Pons (tissue), 1 donor: ENCODE measurements around the gene SYT8.
"Not testable (repeated sequence)": the region's sequence is repeated elsewhere in the genome, so short reads cannot be mapped to it uniquely, and the experiment has no call there.

Source experiments
- DNase-seq: peaks from one replicate; pipeline ENCODE4 v3.0.0-alpha.2; 2016; ENCODE audit warnings: low spot score

The SYT8 gene, protein sequence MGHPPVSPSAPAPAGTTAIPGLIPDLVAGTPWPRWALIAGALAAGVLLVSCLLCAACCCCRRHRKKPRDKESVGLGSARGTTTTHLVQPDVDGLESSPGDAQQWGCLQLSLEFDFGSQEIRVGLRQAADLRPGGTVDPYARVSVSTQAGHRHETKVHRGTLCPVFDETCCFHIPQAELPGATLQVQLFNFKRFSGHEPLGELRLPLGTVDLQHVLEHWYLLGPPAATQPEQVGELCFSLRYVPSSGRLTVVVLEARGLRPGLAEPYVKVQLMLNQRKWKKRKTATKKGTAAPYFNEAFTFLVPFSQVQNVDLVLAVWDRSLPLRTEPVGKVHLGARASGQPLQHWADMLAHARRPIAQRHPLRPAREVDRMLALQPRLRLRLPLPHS

GRCh38 chr11:1834779-1835670 is at the start of gene SYT8:
SYT8 (plus strand) TSS chr11:1834990; CDS start chr11:1835106, 116 bp downstream.
- no peak for DNase-seq

- DNase-seq = no peak
These were observed 48.9 kb upstream of the SYT8 start for GRCh38 chr11:1785749-1786413.

DNA sequence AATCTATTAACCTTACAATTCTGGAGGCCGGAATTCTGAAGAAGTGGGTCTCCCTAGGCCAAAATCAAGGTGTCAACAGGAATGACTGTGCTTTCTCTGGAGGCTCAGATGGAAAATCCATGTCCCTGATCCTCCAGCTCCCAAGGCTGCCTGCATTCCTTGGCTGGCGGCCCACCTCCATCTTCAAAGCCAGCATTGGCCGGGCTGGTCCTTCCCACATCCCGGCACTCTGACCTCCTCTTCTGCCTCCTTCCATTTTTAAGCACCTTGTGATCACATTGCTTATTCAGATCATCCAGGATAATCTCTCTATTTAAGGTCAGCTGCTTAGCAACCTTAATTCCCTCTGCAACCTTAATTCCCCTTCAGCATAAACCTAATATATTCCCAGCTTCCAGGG is 48.3 kb upstream of the SYT8 start:
- no peak for DNase-seq

DNA sequence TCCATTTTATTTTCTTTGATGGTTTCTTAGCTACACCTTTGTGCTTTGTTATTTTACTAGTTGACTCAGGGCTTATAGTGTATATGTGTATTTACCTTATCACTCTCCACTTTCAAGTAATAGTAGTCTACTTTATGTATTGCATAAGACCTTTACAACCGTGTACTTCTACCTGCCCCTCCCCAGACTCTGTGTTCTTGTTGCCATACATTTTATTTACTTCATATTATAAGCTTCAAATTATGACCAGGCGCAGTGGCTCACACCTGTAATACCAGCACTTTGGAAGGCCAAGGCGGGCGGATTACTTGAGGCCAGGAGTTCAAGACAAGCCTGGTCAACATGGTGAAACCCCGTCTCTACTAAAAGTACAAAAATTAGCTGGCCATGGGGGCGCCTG is 42.9 kb upstream of the SYT8 start:
- DNase-seq = no peak

- no peak for DNase-seq
These were observed 42.3 kb upstream of the SYT8 start for GRCh38 chr11:1792461-1792860.

GRCh38 chr11:1793081-1793480 is 41.7 kb upstream of the SYT8 start:
- DNase-seq = no peak

- no peak for DNase-seq
These were observed 38.3 kb upstream of the SYT8 start for GRCh38 chr11:1796413-1797011.

- DNase-seq = no peak
These were observed 37.2 kb upstream of the SYT8 start for GRCh38 chr11:1797391-1798125.

- DNase-seq = no peak
These were observed 31.5 kb upstream of the SYT8 start for GRCh38 chr11:1803246-1803645.

DNA sequence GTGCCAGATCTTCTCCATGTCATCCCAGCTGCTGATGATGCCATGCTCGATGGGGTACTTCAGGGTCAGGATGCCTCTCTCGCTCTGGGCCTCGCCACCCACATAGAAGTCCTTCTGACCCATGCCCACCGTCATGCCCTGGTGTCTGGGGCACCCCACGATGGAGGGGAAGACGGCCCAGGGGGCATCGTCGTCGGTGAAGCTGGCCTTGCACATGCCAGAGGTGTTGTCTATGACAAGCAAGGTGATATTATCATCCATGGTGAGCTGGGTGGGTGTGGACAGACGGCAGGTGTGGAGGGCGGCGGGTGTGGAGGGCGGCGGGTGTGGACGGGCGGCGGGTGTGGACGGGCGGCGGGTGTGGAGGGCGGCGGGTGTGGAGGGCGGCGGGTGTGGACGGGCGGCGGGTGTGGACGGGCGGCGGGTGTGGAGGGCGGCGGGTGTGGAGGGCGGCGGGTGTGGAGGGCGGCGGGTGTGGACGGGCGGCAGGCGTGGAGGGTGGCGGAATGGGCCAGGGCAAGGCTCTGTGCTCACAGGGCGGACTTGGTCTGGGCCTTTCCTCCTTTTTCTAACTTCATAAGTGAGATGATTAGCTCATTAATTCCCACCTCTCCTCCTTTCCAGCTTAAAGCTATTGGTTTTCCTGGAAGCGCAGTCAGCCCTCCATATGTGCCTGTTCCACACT is 30.8 kb upstream of the SYT8 start:
- DNase-seq = not testable (repeated sequence)

GRCh38 chr11:1805525-1805924 is 29.3 kb upstream of the SYT8 start:
- no peak for DNase-seq

DNA sequence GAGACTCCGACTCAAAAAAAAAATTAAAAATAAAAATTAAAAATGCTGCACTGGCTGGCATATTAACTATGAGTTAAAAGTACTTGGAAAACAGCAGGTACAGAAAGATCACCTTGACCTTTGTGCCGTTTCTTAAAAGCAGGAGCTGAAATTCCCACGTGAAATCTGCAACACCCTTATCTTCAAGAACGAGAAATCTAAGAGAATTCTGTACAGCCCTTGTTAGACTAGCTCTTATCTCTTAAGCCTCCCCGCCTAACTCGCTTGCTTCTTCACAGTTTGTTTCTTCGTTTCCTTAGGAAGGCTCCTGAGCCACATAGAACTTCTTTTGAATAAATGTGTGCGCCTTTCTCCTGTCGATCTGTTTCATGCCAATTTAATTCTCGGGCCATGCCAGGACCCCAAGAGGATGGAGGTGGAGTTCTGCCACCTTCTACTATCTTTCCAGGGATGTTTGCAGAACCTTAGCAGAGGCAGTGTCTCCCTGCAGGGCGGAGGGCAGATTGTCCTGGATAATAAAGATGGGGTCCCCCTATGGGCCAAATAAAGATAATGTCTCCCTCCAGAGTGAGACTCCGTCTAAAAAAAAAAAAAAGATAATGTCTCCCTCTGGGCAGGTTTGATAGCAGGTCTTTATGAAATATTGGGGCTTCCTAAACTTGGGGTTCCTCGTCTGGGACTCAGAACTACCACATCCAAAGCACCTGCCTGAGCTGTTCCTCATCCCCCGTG is 27.4 kb upstream of the SYT8 start:
- DNase-seq = no peak

- DNase-seq = no peak
These were observed 24.0 kb upstream of the SYT8 start for GRCh38 chr11:1810761-1811160.

DNA sequence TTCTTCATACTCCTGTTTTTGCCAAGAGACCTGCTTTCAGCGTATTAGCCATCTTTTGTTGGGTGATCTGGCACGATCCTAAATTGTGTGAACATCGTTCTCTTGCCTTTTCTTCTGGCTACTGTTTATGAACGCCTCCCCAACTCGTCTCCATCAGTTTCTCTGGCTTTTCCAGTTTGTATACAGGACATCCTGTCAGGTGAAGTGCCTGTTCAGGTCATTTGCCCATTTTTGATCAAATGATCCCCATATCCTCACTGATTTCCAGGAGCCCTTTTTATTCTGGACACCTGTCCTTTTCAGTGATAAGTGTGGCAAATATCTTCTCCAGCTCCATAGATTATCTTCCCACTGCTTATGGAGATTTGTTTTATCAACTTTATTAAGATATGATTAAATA is 22.5 kb upstream of the SYT8 start:
- no peak for DNase-seq

DNA sequence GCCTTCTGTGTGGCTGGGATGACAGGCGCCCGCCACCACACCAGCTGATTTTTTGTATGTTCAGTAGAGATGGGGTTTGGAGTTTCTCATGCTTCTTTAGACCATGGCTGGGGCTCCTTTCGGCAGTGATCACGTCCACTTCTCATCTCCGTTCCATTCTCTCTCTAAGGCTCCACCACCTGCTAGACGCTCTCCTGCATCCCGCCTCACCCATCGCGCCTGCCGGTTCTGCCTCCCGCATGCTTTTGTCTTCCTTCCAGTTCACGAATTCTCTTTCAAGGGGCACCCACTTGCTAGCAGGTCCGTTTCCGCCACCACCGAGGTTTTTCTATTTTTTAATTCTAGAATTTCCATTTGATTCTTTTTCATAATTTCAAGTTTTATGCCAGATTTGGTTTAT is 22.0 kb upstream of the SYT8 start:
- no peak for DNase-seq

DNA sequence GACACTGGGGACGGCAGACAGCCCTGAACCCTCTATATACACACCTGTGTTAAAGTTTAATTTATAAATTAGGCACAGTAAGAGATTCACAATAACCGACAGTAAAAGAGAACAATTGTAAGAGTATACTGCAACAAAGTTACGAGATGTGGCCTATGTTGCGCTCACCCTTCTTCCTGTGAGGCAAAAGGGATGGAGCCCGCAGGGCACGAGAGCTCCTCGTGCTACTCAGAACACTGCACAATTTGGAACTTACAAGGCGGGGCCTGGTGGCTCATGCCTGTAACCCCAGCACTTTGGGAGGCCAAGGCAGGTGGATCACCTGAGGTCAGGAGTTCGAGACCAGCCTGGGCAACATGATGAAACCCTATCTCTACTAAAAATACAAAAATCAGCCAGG is 21.4 kb upstream of the SYT8 start:
- not testable (repeated sequence) for DNase-seq

- no peak for DNase-seq
These were observed 20.1 kb upstream of the SYT8 start for GRCh38 chr11:1814691-1815090.

DNA sequence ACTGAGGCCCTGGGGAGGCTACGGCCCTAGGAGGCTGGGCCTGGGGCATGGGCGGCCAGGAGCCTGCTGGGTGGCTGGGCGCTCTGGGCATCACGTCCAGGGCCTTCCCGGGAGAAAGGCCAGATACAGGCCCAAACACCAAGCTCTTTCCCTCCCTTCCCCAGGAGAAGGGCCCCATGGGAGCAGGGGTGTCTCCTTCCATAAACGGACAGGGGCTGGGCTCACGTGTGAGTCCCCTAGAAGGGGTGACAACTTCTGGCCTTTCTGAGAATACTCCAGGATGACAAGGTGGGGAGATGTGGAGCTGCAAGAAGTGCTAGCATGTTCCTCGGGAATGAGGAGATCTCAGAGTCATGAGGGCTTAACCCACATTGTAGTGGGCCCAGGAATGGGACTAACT is 19.5 kb upstream of the SYT8 start:
- DNase-seq = no peak

GRCh38 chr11:1815751-1816150 is 19.0 kb upstream of the SYT8 start:
- no peak for DNase-seq

DNA sequence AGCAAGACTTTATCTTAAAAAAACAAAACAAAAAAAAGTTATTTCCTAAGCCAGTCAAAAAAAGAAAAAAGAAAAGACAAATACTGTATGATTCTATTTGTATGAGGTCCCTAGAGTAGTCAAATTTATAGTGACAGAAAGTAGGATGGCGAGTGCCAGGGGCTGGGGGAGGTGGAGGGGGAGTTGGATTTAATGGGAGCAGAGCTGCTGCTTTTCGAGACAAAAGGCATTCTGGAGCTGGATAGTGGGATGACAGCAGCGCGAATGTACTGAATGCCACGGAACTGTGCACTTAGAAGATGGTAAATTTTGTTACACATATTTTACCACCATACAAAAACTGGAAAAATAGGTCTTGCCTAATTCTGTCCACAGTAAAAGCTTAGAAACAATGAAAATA is 17.8 kb upstream of the SYT8 start:
- no peak for DNase-seq
